Measurements from ENCODE around the gene ESF1. TPM values are rescaled to one million over a fixed set of nuclear protein-coding genes. Genes with fewer than 3 reads are reported as not detected.

Gene ESF1
- total RNA-seq, 5 donors from 2014 or later (not counting 1 experiment from before 2014, with no cell fraction given), result 9.4 to 14.2 (median 12.2) TPM

DNA sequence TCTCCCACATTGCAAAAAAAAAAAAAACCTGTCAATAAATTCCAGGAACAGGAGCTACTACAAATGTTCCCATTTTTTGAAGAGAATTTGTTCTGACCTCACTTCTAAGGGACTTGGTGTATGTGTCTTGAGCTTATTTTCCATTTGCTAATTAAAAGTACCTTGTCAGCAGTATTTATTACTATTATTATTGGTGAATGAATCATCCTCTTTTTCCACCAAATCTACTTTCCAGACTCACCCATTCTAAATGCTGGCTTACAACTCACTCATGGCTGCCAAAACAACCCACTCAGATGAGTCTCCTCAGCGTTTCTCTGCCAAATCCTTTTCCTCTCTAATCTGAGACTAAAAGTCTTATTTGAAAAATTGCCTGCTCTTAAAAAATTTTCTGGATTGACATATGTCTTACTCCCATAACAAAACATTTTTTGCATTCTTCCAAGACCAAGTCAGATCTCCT lies 112.8 kb downstream of the ESF1 start:
- Mint-ChIP-seq H3K9me3 (no peaks in the 10 kb centered on the region), H3K36me3 (no peaks in the 10 kb centered on the region), H3K4me3 (no peak overlapping the region), H3K27ac (no peak overlapping the region), H3K27me3 (peaks cover 8 to 20% of the 10 kb centered on the region in 2 donors), H3K4me1 (no peaks in the 10 kb centered on the region)
- ChIA-PET POLR2A (interaction anchor here in 1 of 2 donors (0.8 kb wide), 1 partner anchor 125 kb away, joined by 3 read pairs; no protein-coding TSS in a partner anchor), CTCF (interaction anchor here in 1 of 2 donors (0.6 to 0.7 kb wide), 3 partner anchors 68 to 378 kb away, joined by 3 to 5 read pairs (median 4); no protein-coding TSS in a partner anchor)
- DNase-seq (no peak), ATAC-seq (replicated peaks in 1 of 4) (no peak)
- Histone ChIP-seq H3K27ac (ENCODE audit: low read length) (no peak overlapping the region), H3K27me3 (replicated peaks in 1 of 2; ENCODE audit: control insufficient read depth in 2 of 2, extremely low read depth in 1 of 2, insufficient read depth in 2 of 2, low read length in 1 of 2) (peaks cover 0 to 2% of the 10 kb centered on the region in 2 experiments), H3K4me1 (ENCODE audit: control insufficient read depth in 1 of 2, extremely low read depth in 1 of 2, insufficient read depth in 2 of 2, low read length in 2 of 2) (no peaks in the 10 kb centered on the region), H3K4me3 (ENCODE audit: control insufficient read depth in 1 of 2, extremely low read depth in 1 of 2, low read length in 1 of 2) (no peak overlapping the region), H3K9me3 (no peaks in the 10 kb centered on the region), H3K36me3 (ENCODE audit: control insufficient read depth in 2 of 2, extremely low read depth in 1 of 2, insufficient read depth in 1 of 2, low read length in 1 of 2) (no peaks in the 10 kb centered on the region)
- 86% methylated on average over 1 of the region's 1 CpG for WGBS (ENCODE audit: insufficient coverage)

- Histone ChIP-seq H3K36me3 (ENCODE audit: control insufficient read depth in 2 of 2, extremely low read depth in 1 of 2, insufficient read depth in 1 of 2, low read length in 1 of 2) (no peaks in the 10 kb centered on the region), H3K4me1 (ENCODE audit: control insufficient read depth in 1 of 2, extremely low read depth in 1 of 2, insufficient read depth in 2 of 2, low read length in 2 of 2) (no peaks in the 10 kb centered on the region), H3K27ac (ENCODE audit: low read length) (no peak overlapping the region), H3K27me3 (replicated peaks in 1 of 2; ENCODE audit: control insufficient read depth in 2 of 2, extremely low read depth in 1 of 2, insufficient read depth in 2 of 2, low read length in 1 of 2) (peaks cover 0 to 2% of the 10 kb centered on the region in 2 experiments), H3K9me3 (no peaks in the 10 kb centered on the region), H3K4me3 (ENCODE audit: control insufficient read depth in 1 of 2, extremely low read depth in 1 of 2, low read length in 1 of 2) (no peak overlapping the region)
- Mint-ChIP-seq H3K27ac (no peak overlapping the region), H3K4me1 (no peaks in the 10 kb centered on the region), H3K4me3 (no peak overlapping the region), H3K27me3 (peaks cover 8 to 20% of the 10 kb centered on the region in 2 donors), H3K36me3 (no peaks in the 10 kb centered on the region), H3K9me3 (no peaks in the 10 kb centered on the region)
- ChIA-PET POLR2A (interaction anchor here in 1 of 2 donors (0.8 kb wide), 1 partner anchor 124 kb away, joined by 3 read pairs; no protein-coding TSS in a partner anchor), CTCF (interaction anchor here in 1 of 2 donors (0.6 to 0.7 kb wide), 3 partner anchors 91 to 377 kb away, joined by 3 to 4 read pairs (median 4); no protein-coding TSS in a partner anchor)
- WGBS (ENCODE audit: insufficient coverage), result no CpG with 5 or more reads among the region's 2 CpGs
- DNase-seq (no peak), ATAC-seq (replicated peaks in 1 of 4) (no peak)
Measured at GRCh38 chr20:13671512-13671911, 113.2 kb downstream of the ESF1 start.

DNA sequence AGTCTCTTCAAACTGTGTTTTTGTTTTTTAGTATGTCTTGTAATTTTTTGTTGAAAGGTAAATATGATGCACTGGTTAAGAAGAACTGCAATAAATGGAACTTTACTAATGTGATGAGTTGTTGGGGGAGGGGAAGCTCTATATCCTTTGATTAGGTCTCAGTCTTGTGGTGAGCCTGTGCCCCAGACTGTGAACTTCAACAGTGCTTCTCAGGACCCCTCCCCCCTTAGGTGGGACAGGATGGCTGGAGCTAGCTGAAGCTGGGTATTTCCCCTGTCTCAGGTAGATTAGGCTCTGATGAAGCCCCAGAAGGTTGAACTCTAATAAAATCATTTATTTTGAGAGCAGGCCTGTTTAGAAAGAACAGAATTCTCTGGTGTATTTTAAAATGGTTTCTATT lies 114.6 kb downstream of the ESF1 start:
- no peak for DNase-seq
- H3K9me3 ChIP-seq, result no peaks in the 10 kb centered on the region
- no peak overlapping the region for H3K27ac Mint-ChIP-seq
- CTCF ChIA-PET, result no interaction called here
- H3K4me3 Mint-ChIP-seq, result no peak overlapping the region
- no peaks in the 10 kb centered on the region for H3K36me3 Mint-ChIP-seq
- H3K4me1 Mint-ChIP-seq, result no peaks in the 10 kb centered on the region
- H3K9me3 Mint-ChIP-seq, result no peaks in the 10 kb centered on the region
- no peak overlapping the region for H3K27ac ChIP-seq (ENCODE audit: low read length)
- peaks cover 8 to 21% of the 10 kb centered on the region in 2 donors for H3K27me3 Mint-ChIP-seq
- H3K27me3 ChIP-seq (replicated peaks in 1 of 2; ENCODE audit: control insufficient read depth in 2 of 2, extremely low read depth in 1 of 2, insufficient read depth in 2 of 2, low read length in 1 of 2), result peaks cover 0 to 2% of the 10 kb centered on the region in 2 experiments
- H3K4me1 ChIP-seq (ENCODE audit: control insufficient read depth in 1 of 2, extremely low read depth in 1 of 2, insufficient read depth in 2 of 2, low read length in 2 of 2), result no peaks in the 10 kb centered on the region
- no peak overlapping the region for H3K4me3 ChIP-seq (ENCODE audit: control insufficient read depth in 1 of 2, extremely low read depth in 1 of 2, low read length in 1 of 2)
- no peaks in the 10 kb centered on the region for H3K36me3 ChIP-seq (ENCODE audit: control insufficient read depth in 2 of 2, extremely low read depth in 1 of 2, insufficient read depth in 1 of 2, low read length in 1 of 2)
- no peak for ATAC-seq (replicated peaks in 1 of 4)
- POLR2A ChIA-PET, result no interaction called here

- no CpG with 5 or more reads among the region's 7 CpGs for whole genome bisulfite sequencing (ENCODE audit: insufficient coverage)
- POLR2A ChIA-PET, result no interaction called here
- CTCF ChIA-PET, result no interaction called here
Measured at GRCh38 chr20:13665709-13666395, 118.9 kb downstream of the ESF1 start.

More at GRCh38 chr20:13665709-13666395, 118.9 kb downstream of the ESF1 start:
- no peak overlapping the region for H3K4me3 Mint-ChIP-seq
- H3K36me3 ChIP-seq (ENCODE audit: control insufficient read depth in 2 of 2, extremely low read depth in 1 of 2, insufficient read depth in 1 of 2, low read length in 1 of 2), result no peaks in the 10 kb centered on the region
- H3K9me3 ChIP-seq, result no peaks in the 10 kb centered on the region
- H3K36me3 Mint-ChIP-seq, result no peaks in the 10 kb centered on the region
- no peak overlapping the region for H3K4me3 ChIP-seq (ENCODE audit: control insufficient read depth in 1 of 2, extremely low read depth in 1 of 2, low read length in 1 of 2)
- no peak overlapping the region for H3K27ac Mint-ChIP-seq
- no peak overlapping the region for H3K27ac ChIP-seq (ENCODE audit: low read length)
- no peaks in the 10 kb centered on the region for H3K4me1 ChIP-seq (ENCODE audit: control insufficient read depth in 1 of 2, extremely low read depth in 1 of 2, insufficient read depth in 2 of 2, low read length in 2 of 2)
- H3K27me3 Mint-ChIP-seq, result peaks cover 7 to 22% of the 10 kb centered on the region in 2 donors
- no peaks in the 10 kb centered on the region for H3K9me3 Mint-ChIP-seq
- H3K4me1 Mint-ChIP-seq, result no peaks in the 10 kb centered on the region
- H3K27me3 ChIP-seq (replicated peaks in 1 of 2; ENCODE audit: control insufficient read depth in 2 of 2, extremely low read depth in 1 of 2, insufficient read depth in 2 of 2, low read length in 1 of 2), result peaks cover 0 to 6% of the 10 kb centered on the region in 2 experiments
- ATAC-seq (replicated peaks in 1 of 4), result no peak
- no peak for DNase-seq

Other genes starting within 250 kb of the ESF1 start
- 10 to 100 TPM; 11.2 to 19.4 (median 13.8) TPM for gene TASP1, start 146.0 kb downstream of the ESF1 start, total RNA-seq
- 10 to 100 TPM; 25.6 to 39.4 (median 30.1) TPM for gene NDUFAF5, start 109 bp upstream of the ESF1 start, total RNA-seq
- not detected for gene SEL1L2, start 205.7 kb upstream of the ESF1 start, total RNA-seq
- 1 to 10 TPM in 1 of 5 donors, under 1 TPM in 2, not detected in 2; 0.23 to 1.3 (median 0.51) TPM for gene MACROD2, start 210.6 kb upstream of the ESF1 start, total RNA-seq

All from T-cell (primary cell).